IMR-90 (cell line): ENCODE results near the gene HYAL2.

Experiments used
- BHLHE40 ChIP-seq: fragments of 150-350 bp; IDR thresholded peaks from 2 replicates; pipeline ENCODE4 v1.6.1; 2016; ENCODE audit warnings: mild to moderate bottlenecking, low read depth, low read length
- CEBPB ChIP-seq: IDR thresholded peaks from 2 replicates; pipeline ENCODE4 v1.6.1; 2012; ENCODE audit warnings: low read depth, low read length, improper control_type of control experiment
- CTCF ChIP-seq: conservative IDR thresholded peaks from 2 replicates; pipeline ENCODE4 v1.5.1; 2012; ENCODE audit warnings: mild to moderate bottlenecking, low read depth, low read length, improper control_type of control experiment
- ELK1 ChIP-seq: fragments of 150-350 bp; IDR thresholded peaks from 2 replicates; pipeline ENCODE4 v1.6.1; 2016; ENCODE audit warnings: low read depth, mild to moderate bottlenecking, low read length, moderate library complexity, borderline replicate concordance
- MAFK ChIP-seq: IDR thresholded peaks from 2 replicates; pipeline ENCODE4 v1.6.1; 2012; ENCODE audit warnings: low read depth, low read length, improper control_type of control experiment
- MAZ ChIP-seq: IDR thresholded peaks from 2 replicates; pipeline ENCODE4 v1.6.1; 2012; ENCODE audit warnings: low read depth, mild to moderate bottlenecking, low read length, improper control_type of control experiment, moderate library complexity, borderline replicate concordance
- POLR2A ChIP-seq: IDR thresholded peaks from 2 replicates; pipeline ENCODE4 v1.6.1; 2012; ENCODE audit warnings: mild to moderate bottlenecking, low read depth, low read length
- RAD21 ChIP-seq: IDR thresholded peaks from 2 replicates; pipeline ENCODE4 v1.6.1; 2012; ENCODE audit warnings: low read length, improper control_type of control experiment
- RFX5 ChIP-seq: IDR thresholded peaks from 2 replicates; pipeline ENCODE4 v1.8.0; 2012; ENCODE audit warnings: low read depth, mild to moderate bottlenecking, low read length, moderate library complexity
- SMC3 ChIP-seq: fragments of 150-350 bp; IDR thresholded peaks from 2 replicates; pipeline ENCODE4 v1.6.1; 2016; ENCODE audit warnings: low read depth, mild to moderate bottlenecking, antibody characterized with exemption, low read length, moderate library complexity
- USF2 ChIP-seq: fragments of 150-350 bp; IDR thresholded peaks from 2 replicates; pipeline ENCODE4 v1.6.1; 2017; ENCODE audit warnings: mild to moderate bottlenecking, antibody characterized with exemption, low read length, low read depth

GRCh38 chr3:50314816-50315215 is 7.7 kb downstream of the HYAL2 start:
- TF ChIP-seq CTCF (no peak), POLR2A (no peak), MAZ (no peak), SMC3 (no peak), RFX5 (no peak), USF2 (no peak), BHLHE40 (no peak), MAFK (no peak), RAD21 (no peak), CEBPB (no peak), ELK1 (no peak)
